ENCODE results near the gene TCTN3.
A peak's percentile ranks its signal among the peaks of the same experiment; 100 is the strongest.
"Not testable (repeated sequence)": the region's sequence is repeated elsewhere in the genome, so short reads cannot be mapped to it uniquely, and the experiment has no call there.

TCTN3 gene

GRCh38 chr10:95628786-95629185 is 64.9 kb downstream of the TCTN3 start:
- DNase-seq (ENCODE audit: low spot score): peak; percentile 35

- DNase-seq (ENCODE audit: low spot score): no peak
Measured at GRCh38 chr10:95626500-95626899, 67.2 kb downstream of the TCTN3 start.

- DNase-seq (ENCODE audit: low spot score): not testable (repeated sequence)
Measured at GRCh38 chr10:95620415-95620814, 73.3 kb downstream of the TCTN3 start.

GRCh38 chr10:95618101-95618500 is 75.6 kb downstream of the TCTN3 start:
- DNase-seq (ENCODE audit: low spot score): no peak

- no peak for DNase-seq (ENCODE audit: low spot score)
Measured at GRCh38 chr10:95616446-95616845, 77.3 kb downstream of the TCTN3 start.
